ENCODE measurements around the gene SMARCD1.

The SMARCD1 gene

DNA sequence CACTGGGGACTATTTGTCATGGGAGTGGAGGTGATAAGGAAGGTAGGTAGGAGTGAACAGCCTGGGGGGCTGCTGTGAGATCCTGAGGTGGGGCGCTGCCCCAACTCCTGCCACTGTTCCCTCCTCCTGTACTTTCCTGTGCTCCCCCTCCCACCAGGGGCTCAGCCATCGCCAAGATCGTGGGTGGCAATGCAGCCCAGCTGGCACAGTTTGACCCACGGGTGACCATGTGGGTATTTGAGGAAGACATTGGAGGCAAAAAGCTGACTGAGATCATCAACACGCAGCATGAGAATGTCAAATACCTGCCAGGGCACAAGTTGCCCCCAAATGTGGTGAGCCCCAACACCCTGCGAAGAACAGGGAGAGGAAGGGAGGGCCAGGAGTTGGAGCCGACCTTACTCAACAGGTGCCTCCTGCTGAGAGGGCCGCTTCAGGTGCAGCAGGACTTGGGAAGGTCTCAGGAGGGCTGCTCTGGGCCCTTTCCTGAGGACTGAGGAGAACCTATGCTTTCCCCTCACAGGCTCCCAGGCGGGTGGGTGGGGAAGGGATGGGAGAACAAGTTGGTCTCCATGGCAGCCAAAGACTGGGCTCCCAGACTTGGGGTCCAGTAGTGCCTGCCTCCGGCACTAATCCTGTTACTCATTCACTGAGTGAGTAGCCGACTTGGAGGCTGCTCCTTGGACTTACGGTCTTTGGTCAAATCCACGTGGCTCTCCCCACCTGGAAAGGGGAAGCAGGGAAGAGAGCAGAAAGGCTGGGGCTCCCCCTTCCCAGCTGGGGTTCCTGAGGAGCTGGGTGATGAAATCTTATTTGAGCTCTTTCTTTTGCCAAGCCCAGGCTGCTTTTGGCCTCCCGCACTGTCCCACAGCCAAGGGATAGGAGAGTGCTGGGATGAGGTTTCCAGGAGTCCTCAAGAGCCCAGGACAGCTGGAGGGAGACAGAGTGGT lies 19.6 kb downstream of the SMARCD1 start:
- Histone ChIP-seq H3K4me3 (replicated peaks; ENCODE audit: insufficient read depth, low read length) (no peak overlapping the region), H3K27me3 (ENCODE audit: insufficient read depth, poor library complexity, severe bottlenecking) (no peaks in the 10 kb centered on the region), H3K27ac (replicated peaks) (no peak overlapping the region)
- no peak for DNase-seq (ENCODE audit: low read depth in 1 of 2, low spot score in 1 of 2)
- TF ChIP-seq, protein P1, sequence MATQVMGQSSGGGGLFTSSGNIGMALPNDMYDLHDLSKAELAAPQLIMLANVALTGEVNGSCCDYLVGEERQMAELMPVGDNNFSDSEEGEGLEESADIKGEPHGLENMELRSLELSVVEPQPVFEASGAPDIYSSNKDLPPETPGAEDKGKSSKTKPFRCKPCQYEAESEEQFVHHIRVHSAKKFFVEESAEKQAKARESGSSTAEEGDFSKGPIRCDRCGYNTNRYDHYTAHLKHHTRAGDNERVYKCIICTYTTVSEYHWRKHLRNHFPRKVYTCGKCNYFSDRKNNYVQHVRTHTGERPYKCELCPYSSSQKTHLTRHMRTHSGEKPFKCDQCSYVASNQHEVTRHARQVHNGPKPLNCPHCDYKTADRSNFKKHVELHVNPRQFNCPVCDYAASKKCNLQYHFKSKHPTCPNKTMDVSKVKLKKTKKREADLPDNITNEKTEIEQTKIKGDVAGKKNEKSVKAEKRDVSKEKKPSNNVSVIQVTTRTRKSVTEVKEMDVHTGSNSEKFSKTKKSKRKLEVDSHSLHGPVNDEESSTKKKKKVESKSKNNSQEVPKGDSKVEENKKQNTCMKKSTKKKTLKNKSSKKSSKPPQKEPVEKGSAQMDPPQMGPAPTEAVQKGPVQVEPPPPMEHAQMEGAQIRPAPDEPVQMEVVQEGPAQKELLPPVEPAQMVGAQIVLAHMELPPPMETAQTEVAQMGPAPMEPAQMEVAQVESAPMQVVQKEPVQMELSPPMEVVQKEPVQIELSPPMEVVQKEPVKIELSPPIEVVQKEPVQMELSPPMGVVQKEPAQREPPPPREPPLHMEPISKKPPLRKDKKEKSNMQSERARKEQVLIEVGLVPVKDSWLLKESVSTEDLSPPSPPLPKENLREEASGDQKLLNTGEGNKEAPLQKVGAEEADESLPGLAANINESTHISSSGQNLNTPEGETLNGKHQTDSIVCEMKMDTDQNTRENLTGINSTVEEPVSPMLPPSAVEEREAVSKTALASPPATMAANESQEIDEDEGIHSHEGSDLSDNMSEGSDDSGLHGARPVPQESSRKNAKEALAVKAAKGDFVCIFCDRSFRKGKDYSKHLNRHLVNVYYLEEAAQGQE (IDR thresholded peaks at IDR 0.05; ENCODE audit: insufficient replicate concordance, low read depth) = no peak
- TF ChIP-seq GABPA (IDR thresholded peaks at IDR 0.05; ENCODE audit: low read depth) (no peak), CTCF (IDR thresholded peaks at IDR 0.05; ENCODE audit: insufficient read depth, low read length) (no peak)

- no peak for TF ChIP-seq CTCF (IDR thresholded peaks at IDR 0.05; ENCODE audit: insufficient read depth, low read length)
- no peak for TF ChIP-seq GABPA (IDR thresholded peaks at IDR 0.05; ENCODE audit: low read depth)
- TF ChIP-seq POLR2AphosphoS5 (IDR thresholded peaks at IDR 0.05; ENCODE audit: low read depth) = no peak
- TF ChIP-seq, protein P1 (IDR thresholded peaks at IDR 0.05; ENCODE audit: insufficient replicate concordance, low read depth) = no peak
- no peak for TF ChIP-seq SPI1 (IDR thresholded peaks at IDR 0.05; ENCODE audit: borderline replicate concordance, low read depth)
- no peak for DNase-seq (ENCODE audit: low read depth in 1 of 2, low spot score in 1 of 2)
- no peak overlapping the region for H3K27ac ChIP-seq (replicated peaks)
- no peak overlapping the region for H3K4me3 ChIP-seq (replicated peaks; ENCODE audit: insufficient read depth, low read length)
- no peaks in the 10 kb centered on the region for H3K27me3 ChIP-seq (ENCODE audit: insufficient read depth, poor library complexity, severe bottlenecking)
Measured at GRCh38 chr12:50105913-50106450, 20.8 kb downstream of the SMARCD1 start.

DNA sequence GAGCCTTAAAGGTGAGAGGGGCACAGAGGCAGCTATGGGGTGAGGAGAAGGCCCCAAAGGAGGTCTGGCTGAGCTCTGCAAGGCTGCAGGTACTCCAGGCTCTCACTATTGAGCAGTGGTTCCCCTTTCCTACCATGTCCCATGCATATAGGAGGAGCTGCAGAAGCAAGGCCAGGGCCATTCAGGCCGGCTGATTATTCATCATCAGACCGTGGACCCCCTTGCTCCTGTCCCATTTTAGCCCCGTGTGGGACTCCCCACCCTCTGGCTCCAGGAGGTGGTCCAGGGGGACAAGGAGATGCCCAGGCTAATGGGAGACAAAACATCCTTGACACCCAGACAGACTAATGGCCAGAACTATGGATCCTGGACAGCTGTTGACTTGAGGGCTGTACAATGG lies 21.8 kb downstream of the SMARCD1 start:
- H3K27ac ChIP-seq (replicated peaks) = no peak overlapping the region
- no peak overlapping the region for H3K4me3 ChIP-seq (replicated peaks; ENCODE audit: insufficient read depth, low read length)
- no peak for DNase-seq (ENCODE audit: low read depth in 1 of 2, low spot score in 1 of 2)
- no peaks in the 10 kb centered on the region for H3K27me3 ChIP-seq (ENCODE audit: insufficient read depth, poor library complexity, severe bottlenecking)
- TF ChIP-seq CTCF (IDR thresholded peaks at IDR 0.05; ENCODE audit: insufficient read depth, low read length) (no peak), GABPA (IDR thresholded peaks at IDR 0.05; ENCODE audit: low read depth) (no peak), SPI1 (IDR thresholded peaks at IDR 0.05; ENCODE audit: borderline replicate concordance, low read depth) (no peak), POLR2AphosphoS5 (IDR thresholded peaks at IDR 0.05; ENCODE audit: low read depth) (no peak)
- TF ChIP-seq, protein P1 (IDR thresholded peaks at IDR 0.05; ENCODE audit: insufficient replicate concordance, low read depth) = no peak

All from HL-60 (cell line).